Effector memory CD4-positive, alpha-beta T cell (primary cell): ENCODE measurements around the gene TCIRG1.

Source experiments
- DNase-seq, 3 donors: peaks; one replicate each; pipeline ENCODE4 v3.0.0-alpha.2; 2020
- H3K27ac ChIP-seq: 2 replicates; pipeline ENCODE4 v1.7.0; 2013; ENCODE audit warnings: mild to moderate bottlenecking, low read length, moderate library complexity; ENCODE audit not compliant: insufficient read depth, poor library complexity, severe bottlenecking
- H3K27me3 ChIP-seq: replicated peaks from 2 replicates; pipeline ENCODE4 v1.7.0; 2013; ENCODE audit warnings: mild to moderate bottlenecking, low read length; ENCODE audit not compliant: insufficient read depth, control insufficient read depth, poor library complexity, severe bottlenecking
- H3K36me3 ChIP-seq: 2 replicates; pipeline ENCODE4 v1.7.0; 2013; ENCODE audit warnings: mild to moderate bottlenecking, low read length, moderate library complexity; ENCODE audit not compliant: control insufficient read depth, insufficient read depth
- H3K4me1 ChIP-seq: 2 replicates; pipeline ENCODE4 v1.7.0; 2013; ENCODE audit warnings: low read length, mild to moderate bottlenecking; ENCODE audit not compliant: control insufficient read depth, insufficient read depth, poor library complexity, severe bottlenecking
- H3K4me3 ChIP-seq: 2 replicates; pipeline ENCODE4 v1.7.0; 2013; ENCODE audit warnings: low read length, low read depth, mild to moderate bottlenecking; ENCODE audit not compliant: insufficient read depth, poor library complexity, severe bottlenecking
- H3K9me3 ChIP-seq: 2 replicates; pipeline ENCODE4 v1.7.0; 2013; ENCODE audit warnings: mild to moderate bottlenecking, low read length, moderate library complexity; ENCODE audit not compliant: control insufficient read depth

Gene TCIRG1

DNA sequence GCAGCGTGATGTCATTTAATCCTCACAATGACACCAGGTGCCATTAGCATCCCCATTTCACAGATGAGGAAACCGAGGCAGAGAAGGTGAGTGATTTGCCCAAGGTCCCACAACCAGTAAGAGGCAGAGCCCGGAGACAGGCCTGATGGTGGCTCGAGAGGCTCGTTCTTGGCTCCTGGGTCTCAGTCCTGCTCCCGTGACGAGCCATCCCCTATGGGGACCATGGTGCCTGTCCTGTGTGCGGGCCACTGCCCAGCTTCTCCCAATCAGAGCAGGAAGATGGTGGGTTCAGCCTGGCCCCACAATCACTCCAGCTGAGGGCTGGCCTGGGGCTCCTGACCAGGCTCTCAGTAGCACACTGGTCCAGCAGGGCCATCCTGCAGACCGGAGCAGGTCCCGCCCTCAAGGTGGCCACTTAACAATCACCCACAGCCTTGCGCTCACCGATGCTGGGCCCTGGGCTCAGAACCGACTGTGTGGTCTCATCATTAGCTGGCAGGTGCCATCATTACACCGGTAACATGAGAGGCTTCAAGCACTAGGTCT is 25.1 kb upstream of the TCIRG1 start:
- Histone ChIP-seq H3K36me3 (no peaks in the 10 kb centered on the region), H3K27me3 (no peaks in the 10 kb centered on the region), H3K9me3 (no peaks in the 10 kb centered on the region), H3K4me1 (no peaks in the 10 kb centered on the region), H3K4me3 (no peak overlapping the region), H3K27ac (no peak overlapping the region)
- DNase-seq = no peak

DNA sequence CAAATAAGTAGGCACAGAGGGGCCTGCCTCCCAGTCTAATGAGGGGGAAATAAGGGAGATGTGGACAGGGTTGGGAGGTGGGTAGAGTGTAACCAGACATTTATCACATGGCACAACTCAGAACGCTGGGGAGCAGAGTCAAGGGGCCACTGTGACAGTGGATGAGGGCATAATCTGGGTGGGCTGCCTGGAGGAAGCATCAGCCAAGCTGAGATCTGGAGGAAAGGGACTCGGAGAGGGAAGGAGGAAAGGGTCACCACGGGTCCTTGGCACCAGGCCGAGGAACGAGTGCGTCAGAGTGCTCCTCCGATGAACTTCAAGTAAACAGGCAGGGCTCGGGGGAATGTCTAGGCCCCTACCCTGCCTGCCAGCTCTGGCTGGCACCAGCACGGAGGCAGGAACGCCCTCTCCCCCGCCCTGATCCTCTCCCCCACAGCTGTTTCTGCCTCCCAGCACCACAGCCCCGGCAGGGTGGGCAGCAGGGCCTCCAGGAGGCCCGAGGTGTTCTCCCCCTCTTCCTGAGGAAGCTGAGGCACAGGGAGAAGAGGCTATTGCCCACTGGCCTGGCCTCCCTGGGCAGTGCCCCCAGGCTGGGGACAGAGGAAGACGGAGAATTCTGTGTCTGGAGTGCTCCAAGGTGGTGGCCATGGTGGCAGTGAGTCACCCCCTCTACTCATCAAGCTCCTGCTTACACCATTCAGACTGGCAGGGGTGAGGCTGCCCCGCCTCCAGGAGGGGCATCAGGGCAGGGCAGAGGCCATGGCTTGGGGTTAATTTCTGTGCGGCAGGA is 24.5 kb upstream of the TCIRG1 start:
- H3K27me3 ChIP-seq = no peaks in the 10 kb centered on the region
- no peaks in the 10 kb centered on the region for H3K9me3 ChIP-seq
- no peak overlapping the region for H3K27ac ChIP-seq
- H3K4me3 ChIP-seq = no peak overlapping the region
- no peak for DNase-seq
- H3K36me3 ChIP-seq = no peaks in the 10 kb centered on the region
- H3K4me1 ChIP-seq = no peaks in the 10 kb centered on the region

- H3K4me1 ChIP-seq = no peaks in the 10 kb centered on the region
- H3K36me3 ChIP-seq = no peaks in the 10 kb centered on the region
- H3K9me3 ChIP-seq = no peaks in the 10 kb centered on the region
- H3K27me3 ChIP-seq = no peaks in the 10 kb centered on the region
- no peak for DNase-seq
- H3K27ac ChIP-seq = no peak overlapping the region
- H3K4me3 ChIP-seq = no peak overlapping the region
Measured at GRCh38 chr11:68014947-68015447, 23.8 kb upstream of the TCIRG1 start.

GRCh38 chr11:68015467-68015866 is 23.4 kb upstream of the TCIRG1 start:
- Histone ChIP-seq H3K27me3 (no peaks in the 10 kb centered on the region), H3K36me3 (no peaks in the 10 kb centered on the region), H3K27ac (no peak overlapping the region), H3K4me3 (no peak overlapping the region), H3K4me1 (no peaks in the 10 kb centered on the region), H3K9me3 (no peaks in the 10 kb centered on the region)
- DNase-seq = no peak

DNA sequence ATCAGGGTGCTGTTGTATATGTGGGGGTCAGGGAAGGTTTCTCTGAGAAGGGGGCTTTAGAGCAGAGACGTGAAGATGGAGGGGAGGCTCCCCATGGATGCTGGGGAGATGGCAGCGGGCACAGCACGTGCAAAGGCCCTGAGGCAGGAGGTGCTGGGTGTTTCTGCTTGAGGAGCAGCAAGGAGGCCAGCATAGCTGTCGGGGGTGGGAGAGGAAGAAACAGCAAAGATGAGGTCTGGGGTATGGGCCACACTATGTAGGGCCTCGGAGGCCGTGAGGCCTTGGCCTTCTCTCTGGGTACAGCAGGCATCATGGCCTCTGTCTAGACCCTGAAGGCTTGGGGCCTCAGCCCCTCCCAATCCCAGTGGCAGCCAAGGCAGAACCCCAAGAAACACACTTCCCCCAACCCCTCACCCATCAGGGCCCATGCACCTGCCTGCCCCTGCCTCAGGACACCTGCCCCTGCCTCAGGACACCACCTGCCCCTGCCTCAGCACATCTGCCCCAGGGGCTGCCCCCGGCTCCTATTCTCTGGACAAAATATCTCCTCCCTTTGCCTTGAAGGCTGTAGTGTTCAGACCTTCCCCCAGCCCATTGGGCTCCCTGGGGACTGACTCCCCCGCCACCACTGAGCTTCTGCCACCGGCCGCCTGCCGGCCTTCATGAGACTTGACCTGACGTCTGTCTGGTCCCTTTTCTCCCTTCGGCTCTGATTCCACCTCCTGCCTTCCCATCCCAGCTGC is 22.5 kb upstream of the TCIRG1 start:
- H3K36me3 ChIP-seq = no peaks in the 10 kb centered on the region

DNA sequence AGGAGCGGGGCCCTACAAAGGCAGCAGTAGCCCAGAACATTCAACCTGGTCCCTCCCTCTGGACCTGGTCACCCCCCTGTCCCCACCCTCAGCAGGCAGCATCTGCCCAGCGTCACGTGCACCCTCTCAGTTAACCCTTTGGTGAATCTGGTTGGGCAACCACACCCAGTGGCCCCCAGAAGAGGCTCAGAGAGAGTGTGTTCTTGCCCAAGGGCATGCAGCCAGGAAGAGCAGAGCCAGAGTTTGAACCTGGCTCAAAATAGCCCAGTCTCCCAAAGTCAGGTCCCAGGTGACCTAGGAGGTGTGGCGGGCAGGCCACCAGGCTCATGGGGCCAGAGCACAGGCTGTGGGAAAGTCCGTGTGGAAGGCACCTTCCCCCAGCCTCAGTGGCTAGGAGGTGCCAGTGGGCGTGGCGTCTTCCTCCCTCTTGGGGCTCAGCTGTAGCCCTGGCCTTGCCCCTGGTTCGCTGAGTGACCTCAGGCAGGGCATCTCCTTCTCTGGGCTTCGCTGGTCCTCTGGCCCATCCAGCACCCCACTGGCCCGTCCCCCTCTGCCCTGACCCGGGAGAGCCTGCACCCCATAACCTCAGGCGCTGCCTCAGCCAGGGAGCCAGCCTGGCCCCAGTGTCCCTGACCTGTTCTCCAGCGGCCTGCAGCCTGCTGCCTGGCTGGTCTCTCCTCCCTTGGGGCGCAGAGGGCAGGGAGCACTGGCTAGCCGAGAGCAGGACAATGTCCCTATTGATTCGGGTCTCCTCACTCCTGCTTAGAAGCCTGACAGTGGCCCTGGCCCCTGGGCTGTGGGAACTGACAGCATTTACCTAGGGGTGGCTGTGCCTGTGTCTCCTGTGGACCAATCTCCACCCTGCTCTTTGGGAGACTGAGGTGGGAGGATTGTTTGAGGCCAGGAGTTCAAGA is 21.7 kb upstream of the TCIRG1 start:
- H3K4me3 ChIP-seq = no peak overlapping the region
- H3K36me3 ChIP-seq = no peaks in the 10 kb centered on the region
- no peak overlapping the region for H3K27ac ChIP-seq
- H3K9me3 ChIP-seq = no peaks in the 10 kb centered on the region
- no peaks in the 10 kb centered on the region for H3K4me1 ChIP-seq
- H3K27me3 ChIP-seq = no peaks in the 10 kb centered on the region
- DNase-seq = no peak

More for the DNA sequence above, 22.5 kb upstream of the TCIRG1 start:
- Histone ChIP-seq H3K27ac (no peak overlapping the region), H3K4me3 (no peak overlapping the region), H3K27me3 (no peaks in the 10 kb centered on the region), H3K4me1 (no peaks in the 10 kb centered on the region), H3K9me3 (no peaks in the 10 kb centered on the region)
- DNase-seq = no peak

GRCh38 chr11:68017980-68018729 is 20.7 kb upstream of the TCIRG1 start:
- no peaks in the 10 kb centered on the region for H3K36me3 ChIP-seq

GRCh38 chr11:68018730-68019190 is 20.1 kb upstream of the TCIRG1 start:
- Histone ChIP-seq H3K27ac (no peak overlapping the region), H3K27me3 (no peaks in the 10 kb centered on the region), H3K4me1 (no peaks in the 10 kb centered on the region), H3K4me3 (no peak overlapping the region), H3K9me3 (no peaks in the 10 kb centered on the region), H3K36me3 (no peaks in the 10 kb centered on the region)
- DNase-seq = no peak

More at GRCh38 chr11:68017980-68018729, 20.7 kb upstream of the TCIRG1 start:
- no peaks in the 10 kb centered on the region for H3K9me3 ChIP-seq
- no peaks in the 10 kb centered on the region for H3K27me3 ChIP-seq
- H3K27ac ChIP-seq = no peak overlapping the region
- no peak for DNase-seq
- H3K4me1 ChIP-seq = no peaks in the 10 kb centered on the region
- no peak overlapping the region for H3K4me3 ChIP-seq

DNA sequence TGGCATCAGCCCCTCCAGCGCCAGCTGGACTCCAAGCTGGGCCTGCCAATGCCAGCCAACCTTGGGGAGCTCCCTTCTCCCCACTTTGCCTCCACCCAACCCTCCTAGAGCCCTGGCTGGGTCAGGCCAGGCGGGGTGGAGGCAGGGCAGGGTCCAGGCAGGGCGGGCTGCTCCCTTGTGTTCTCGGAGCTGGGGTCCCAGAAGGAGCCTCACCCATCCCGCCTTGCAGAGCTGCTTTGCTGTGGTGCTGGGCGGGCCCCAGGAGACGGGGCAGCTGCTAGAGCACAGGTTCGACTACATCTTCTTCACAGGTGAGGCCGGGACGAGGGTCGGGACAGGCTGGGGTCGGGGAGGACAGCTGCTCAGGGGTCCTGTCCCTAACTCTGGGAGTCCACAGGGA is 19.3 kb upstream of the TCIRG1 start:
- DNase-seq = no peak
- H3K27me3 ChIP-seq = no peaks in the 10 kb centered on the region
- no peak overlapping the region for H3K4me3 ChIP-seq
- no peaks in the 10 kb centered on the region for H3K36me3 ChIP-seq
- no peaks in the 10 kb centered on the region for H3K4me1 ChIP-seq
- no peaks in the 10 kb centered on the region for H3K9me3 ChIP-seq
- H3K27ac ChIP-seq = no peak overlapping the region
